CD1c-positive myeloid dendritic cell (primary cell): Measurements from ENCODE around the gene CNTNAP1.
"Not testable (repeated sequence)": the region's sequence is repeated elsewhere in the genome, so short reads cannot be mapped to it uniquely, and the experiment has no call there.

Experiments used
- DNase-seq: peaks from one replicate; pipeline ENCODE4 v3.0.0-alpha.2; 2016; ENCODE audit errors: extremely low spot score

The CNTNAP1 gene

GRCh38 chr17:42681976-42682721 lies at the start of gene CNTNAP1:
CNTNAP1 (plus strand) TSS chr17:42682531; CDS start chr17:42682830, 299 bp downstream.
- DNase-seq, result peak; percentile 40

DNA sequence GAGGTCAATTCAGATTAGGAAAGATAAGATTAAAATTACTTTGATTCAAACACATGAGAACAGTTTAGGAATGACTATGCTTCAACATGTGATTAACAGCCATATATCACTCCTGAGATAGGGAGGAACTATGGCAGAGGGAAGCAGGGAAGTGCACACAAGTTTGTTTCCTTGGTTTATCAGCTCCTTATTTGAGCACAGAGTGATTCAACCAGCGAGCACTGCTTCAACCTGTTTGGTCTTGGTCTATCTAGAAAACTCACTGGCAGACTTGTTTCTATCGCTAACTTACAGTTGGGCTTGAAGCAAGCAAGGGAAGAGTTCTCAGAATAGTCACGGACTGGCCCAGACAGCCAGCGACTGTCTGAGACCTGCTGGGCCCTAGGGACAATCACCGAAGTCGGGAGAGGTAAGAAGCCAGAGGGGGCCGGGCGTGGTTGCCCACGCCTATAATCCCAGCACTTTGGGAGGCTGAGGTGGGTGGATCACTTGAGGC lies 49.3 kb upstream of the CNTNAP1 start:
- no peak for DNase-seq

DNA sequence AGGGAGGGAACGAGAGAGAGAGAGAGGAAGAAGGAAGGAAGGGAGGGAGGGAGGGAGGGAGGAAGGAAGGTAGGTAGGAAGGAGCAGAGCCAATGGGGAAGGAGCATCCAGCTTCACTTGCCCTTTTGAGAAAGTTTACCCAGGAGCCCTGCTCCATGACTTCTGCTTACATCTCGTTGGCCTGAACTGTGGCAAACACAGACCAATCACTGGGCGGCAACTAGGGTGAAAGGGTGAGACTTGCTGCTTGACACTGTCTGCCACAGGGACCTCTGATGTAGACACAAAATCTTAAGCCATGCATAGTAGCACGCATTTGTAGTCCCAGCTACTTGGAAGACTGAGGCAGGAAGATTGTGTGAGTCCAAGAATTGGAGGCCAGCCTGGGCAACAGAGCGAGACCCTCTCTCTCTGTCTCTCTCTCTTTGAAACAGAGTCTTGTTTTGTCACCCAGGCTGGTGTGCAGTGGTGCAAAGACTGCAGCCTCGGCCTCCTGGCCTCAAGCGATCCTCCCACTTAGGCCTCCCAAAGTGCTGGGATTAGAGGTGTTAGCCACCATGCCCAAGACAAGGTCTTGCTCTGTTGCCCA lies 42.7 kb upstream of the CNTNAP1 start:
- no peak for DNase-seq

DNA sequence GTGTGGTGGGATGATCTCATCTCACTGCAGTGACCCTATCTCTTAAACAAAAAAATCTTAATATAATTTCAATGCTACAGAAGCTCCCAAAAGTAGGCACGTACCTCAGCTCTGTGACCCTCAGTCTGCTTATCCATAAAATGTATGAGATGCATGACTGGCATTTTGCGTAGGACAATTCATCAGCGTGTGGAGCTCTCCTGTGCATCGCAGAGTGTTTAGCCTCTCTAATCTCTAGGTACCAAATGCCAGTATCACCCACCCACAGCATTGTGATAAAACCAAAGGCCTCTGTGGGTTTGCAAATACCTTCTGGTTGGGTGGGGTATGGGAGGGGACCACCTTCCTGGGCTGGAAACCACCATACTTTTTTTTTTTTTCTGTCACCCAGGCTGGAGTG lies 42.2 kb upstream of the CNTNAP1 start:
- DNase-seq, result no peak

- DNase-seq, result no peak
Observed at GRCh38 chr17:42642336-42642735, 40.0 kb upstream of the CNTNAP1 start.

- DNase-seq, result no peak
Observed at GRCh38 chr17:42647778-42648177, 34.6 kb upstream of the CNTNAP1 start.

GRCh38 chr17:42651392-42651791 lies 30.9 kb upstream of the CNTNAP1 start:
- DNase-seq, result no peak

DNA sequence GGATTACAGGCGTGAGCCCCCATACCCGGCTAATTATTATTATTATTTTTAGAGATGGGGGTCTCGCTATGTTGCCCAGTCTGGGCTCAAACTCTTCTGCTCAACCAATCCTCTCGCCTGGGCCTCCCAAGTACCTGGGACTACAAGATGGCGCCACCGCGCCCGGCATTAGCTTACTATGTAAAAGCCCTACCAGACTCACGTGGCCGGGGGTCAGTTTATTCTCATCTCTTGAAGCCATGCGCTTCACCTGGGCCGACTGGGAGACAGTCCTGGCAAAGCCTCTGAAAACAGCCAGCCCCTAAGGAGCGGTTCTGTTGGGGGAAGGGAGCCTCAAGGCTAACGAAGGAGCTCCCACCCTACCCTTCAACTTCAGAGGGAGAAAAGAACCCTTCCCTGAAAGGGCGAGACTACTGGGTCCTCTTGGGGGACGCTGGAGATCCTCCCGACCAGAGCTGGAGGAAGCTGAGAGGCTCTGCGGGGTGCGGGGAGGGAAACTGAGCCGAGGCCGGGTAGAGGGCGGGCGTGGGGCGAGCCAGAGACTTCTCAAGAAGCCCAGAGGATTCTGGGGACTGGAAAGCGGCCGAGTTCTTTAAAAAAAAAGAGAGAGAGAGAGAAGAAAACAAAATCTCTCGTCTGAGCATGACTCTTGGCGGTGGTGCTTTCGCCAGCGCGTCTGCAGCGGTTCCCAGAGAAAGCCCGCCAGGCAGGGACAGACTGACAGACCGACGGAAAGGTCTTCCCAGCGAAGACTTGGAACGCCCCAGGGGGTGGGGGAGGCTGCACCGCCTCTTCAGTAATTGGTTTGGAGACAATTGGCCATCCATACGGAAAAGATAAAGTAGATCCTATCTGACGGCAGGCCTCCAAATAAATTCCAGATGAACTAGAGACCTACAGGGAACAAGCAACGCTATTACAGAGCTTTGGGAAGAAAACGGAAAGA lies 28.9 kb upstream of the CNTNAP1 start:
- DNase-seq, result no peak

DNA sequence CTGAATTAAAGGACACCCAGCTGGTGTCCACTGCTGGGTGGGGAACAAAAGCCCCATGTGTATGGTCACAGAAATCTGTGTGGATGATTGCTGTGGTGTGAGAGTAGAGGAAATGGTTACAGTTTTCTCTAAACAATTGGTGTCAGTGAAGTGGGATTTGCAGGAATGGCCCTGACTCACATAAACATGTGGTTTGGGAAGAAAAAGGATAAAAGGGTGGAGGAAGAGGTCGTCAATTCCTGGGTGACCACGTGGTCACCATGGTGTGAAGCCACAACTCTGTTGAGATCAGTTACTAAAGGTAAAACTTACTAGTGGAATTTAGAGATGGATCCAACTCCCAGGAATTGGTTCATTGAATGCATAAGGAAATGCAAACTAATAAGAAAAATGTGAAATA lies 26.8 kb upstream of the CNTNAP1 start:
- DNase-seq, result no peak

DNA sequence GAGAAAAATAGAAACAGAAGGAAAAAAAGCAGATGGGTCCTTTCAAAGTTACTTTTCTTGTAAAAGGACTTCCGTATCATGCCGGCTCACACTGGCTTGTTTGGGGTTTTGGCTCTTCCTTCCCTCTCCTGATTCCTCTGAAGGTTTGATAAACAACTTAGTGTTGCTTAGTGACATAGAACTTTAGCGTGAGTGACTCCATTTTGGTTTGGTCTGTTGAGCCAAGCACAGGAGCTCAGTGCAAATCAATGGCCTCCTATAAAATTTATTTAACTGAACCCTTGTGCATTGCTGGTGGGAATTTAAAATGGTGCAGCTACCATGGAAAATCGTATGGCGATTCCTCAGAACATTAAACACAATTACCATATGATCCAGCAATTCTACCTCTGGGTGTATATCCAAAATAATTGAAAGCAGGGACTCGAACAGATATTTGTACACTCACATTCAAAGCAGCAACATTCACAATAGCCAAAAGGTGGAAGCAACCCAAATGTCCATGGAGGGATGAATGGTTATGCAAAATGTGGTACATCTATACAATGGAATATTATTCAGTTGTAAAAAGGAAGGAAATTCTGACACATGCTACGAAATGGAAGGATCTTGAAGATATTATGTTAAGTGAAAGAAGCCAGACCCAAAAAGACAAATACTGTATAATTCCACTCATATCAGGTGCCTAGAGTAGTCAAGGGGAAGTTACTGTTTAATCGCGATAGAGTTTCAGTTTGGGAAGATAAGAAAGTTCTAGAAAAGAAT lies 24.3 kb upstream of the CNTNAP1 start:
- no peak for DNase-seq

GRCh38 chr17:42659079-42659931 lies 23.0 kb upstream of the CNTNAP1 start, which contains the start of gene TUBG2:
TUBG2 (plus strand) TSS chr17:42659284; CDS start chr17:42659504, 220 bp downstream.
- DNase-seq, result peak; percentile 73

DNA sequence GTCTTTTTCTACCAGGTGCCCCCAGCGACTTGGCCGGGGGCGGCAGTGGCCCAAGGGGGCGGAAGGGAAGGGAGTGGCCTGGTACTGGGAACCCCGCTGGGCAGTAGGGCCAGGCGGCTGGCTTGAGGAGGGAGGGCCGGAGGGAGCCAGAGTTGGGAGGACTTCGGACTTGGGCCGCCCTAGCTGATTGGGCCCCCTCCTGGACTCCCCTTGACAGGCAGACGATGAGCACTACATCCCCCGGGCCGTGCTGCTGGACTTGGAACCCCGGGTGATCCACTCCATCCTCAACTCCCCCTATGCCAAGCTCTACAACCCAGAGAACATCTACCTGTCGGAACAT lies 22.4 kb upstream of the CNTNAP1 start:
- not testable (repeated sequence) for DNase-seq

DNA sequence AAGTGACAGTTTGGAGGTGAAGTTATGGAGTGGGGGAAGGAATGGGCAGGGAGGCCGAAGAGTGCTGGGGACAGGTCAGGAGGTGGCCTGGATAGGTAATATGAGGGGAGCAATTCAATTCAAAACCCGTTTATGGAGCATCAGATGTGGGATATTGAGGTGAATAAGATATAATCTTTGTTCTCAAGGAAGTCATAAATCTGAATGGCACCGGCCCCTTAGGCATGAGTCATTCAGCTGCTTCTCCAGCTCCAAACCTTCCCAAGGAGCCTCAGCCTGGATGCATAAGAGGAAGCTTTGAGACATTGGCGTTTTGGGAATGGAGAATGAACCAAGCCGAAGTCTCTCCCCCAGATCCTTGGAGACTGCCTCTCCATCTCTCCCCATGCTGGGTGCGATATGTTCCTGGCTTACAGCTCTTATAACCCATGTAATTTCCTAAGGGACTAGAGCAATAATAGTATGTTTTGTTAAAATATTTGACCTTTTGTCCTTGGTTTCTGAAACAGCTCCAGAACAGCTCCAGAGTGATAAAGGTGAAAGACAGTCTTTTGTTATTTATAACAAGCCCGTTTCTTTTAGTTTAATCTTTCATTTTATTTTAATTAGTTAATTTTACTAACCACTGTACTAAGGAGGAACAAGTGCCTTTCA lies 21.5 kb upstream of the CNTNAP1 start:
- DNase-seq, result no peak

GRCh38 chr17:42665581-42666001 lies 16.7 kb upstream of the CNTNAP1 start:
- DNase-seq, result no peak

GRCh38 chr17:42666126-42666525 lies 16.2 kb upstream of the CNTNAP1 start:
- not testable (repeated sequence) for DNase-seq

GRCh38 chr17:42667088-42667951 lies 15.0 kb upstream of the CNTNAP1 start:
- peak; percentile 19 for DNase-seq

GRCh38 chr17:42669705-42669976 lies 12.7 kb upstream of the CNTNAP1 start:
- no peak for DNase-seq

GRCh38 chr17:42669977-42670788 lies 12.1 kb upstream of the CNTNAP1 start:
- peak; percentile 64 for DNase-seq
